HG02759 (cell line): ENCODE results near the gene UNK.
"Not testable (repeated sequence)": the region's sequence is repeated elsewhere in the genome, so short reads cannot be mapped to it uniquely, and the experiment has no call there.

Experiments
- ATAC-seq: cut with Tn5 transposase; IDR thresholded peaks from one replicate; pipeline ENCODE4 v1.9.1; 2021; ENCODE audit warnings: mild to moderate bottlenecking, moderate library complexity; ENCODE audit not compliant: unreplicated experiment

The UNK gene

GRCh38 chr17:75846692-75847613, 62.3 kb downstream of the UNK start:
- no peak for ATAC-seq

- no peak for ATAC-seq
Observed at GRCh38 chr17:75847614-75848522, 63.3 kb downstream of the UNK start.

GRCh38 chr17:75848523-75849278, 64.1 kb downstream of the UNK start:
- no peak for ATAC-seq

- no peak for ATAC-seq
Observed at GRCh38 chr17:75849279-75849646, 64.7 kb downstream of the UNK start.

GRCh38 chr17:75849724-75850123, 65.1 kb downstream of the UNK start:
- no peak for ATAC-seq

- ATAC-seq = no peak
Observed at GRCh38 chr17:75850928-75851692, 66.5 kb downstream of the UNK start.

GRCh38 chr17:75851693-75851991, 67.0 kb downstream of the UNK start:
- ATAC-seq = not testable (repeated sequence)

- no peak for ATAC-seq
Observed at GRCh38 chr17:75853433-75853832, 68.8 kb downstream of the UNK start.

GRCh38 chr17:75854101-75854748, 69.6 kb downstream of the UNK start:
- no peak for ATAC-seq

- ATAC-seq = no peak
Observed at GRCh38 chr17:75854881-75855309, 70.3 kb downstream of the UNK start.

GRCh38 chr17:75855310-75856061, 70.9 kb downstream of the UNK start, which contains the start of gene WBP2:
TSS of gene WBP2 (minus strand) at chr17:75855335. CDS start at chr17:75855297, 38 bp downstream.
- peak; percentile 83 for ATAC-seq

- no peak for ATAC-seq
Observed at GRCh38 chr17:75856062-75856756, 71.6 kb downstream of the UNK start.

- not testable (repeated sequence) for ATAC-seq
Observed at GRCh38 chr17:75859358-75859757, 74.8 kb downstream of the UNK start.

- ATAC-seq = no peak
Observed at GRCh38 chr17:75861927-75862317, 77.3 kb downstream of the UNK start.

GRCh38 chr17:75864448-75864871, 79.9 kb downstream of the UNK start:
- ATAC-seq = peak; percentile 80

- ATAC-seq = peak; percentile 11
Observed at GRCh38 chr17:75864887-75865286, 80.3 kb downstream of the UNK start.

- not testable (repeated sequence) for ATAC-seq
Observed at GRCh38 chr17:75865404-75866188, 81.0 kb downstream of the UNK start.
